ENCODE measurements around the gene FLT3LG. TPM values are rescaled to one million over a fixed set of nuclear protein-coding genes. Genes with fewer than 3 reads are reported as not detected.
"Not testable (repeated sequence)": the region's sequence is repeated elsewhere in the genome, so short reads cannot be mapped to it uniquely, and the experiment has no call there.

Gene FLT3LG
- total RNA-seq, 3 donors from 2014 or later = 3.3 to 14.8 (median 7.8) TPM

DNA sequence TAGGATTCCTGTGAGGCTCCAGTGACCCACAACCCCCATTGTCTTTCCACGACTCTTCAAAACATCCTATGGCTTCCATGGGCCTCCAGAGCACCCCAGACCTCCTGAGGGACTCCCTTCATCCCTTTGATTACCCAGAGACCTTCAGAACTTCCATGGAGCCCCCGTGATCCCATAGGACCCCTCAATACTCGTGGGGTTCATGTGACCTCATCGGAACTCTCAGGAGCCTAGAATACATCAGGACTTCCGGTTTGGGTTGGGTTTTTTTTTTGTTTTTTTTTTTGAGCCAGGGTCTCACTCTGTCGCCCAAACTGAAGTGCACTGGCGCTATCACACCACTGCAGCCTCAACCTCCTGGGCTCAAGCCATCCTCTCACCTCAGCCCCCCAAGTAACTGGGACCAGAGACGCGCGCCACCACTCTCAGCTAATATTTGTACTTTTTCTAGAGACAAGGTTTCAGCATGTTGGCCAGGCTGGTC, 20.2 kb upstream of the FLT3LG start:
- Histone ChIP-seq H3K9me3 (no peaks in the 10 kb centered on the region), H3K4me3 (peak overlapping the region; percentile 36), H3K4me1 (ENCODE audit: low read depth) (peaks cover 18% of the 10 kb centered on the region), H3K36me3 (ENCODE audit: low read depth) (peaks cover 5% of the 10 kb centered on the region)
- ATAC-seq = no peak
- DNase-seq = no peak
- intact Hi-C loops (cut with DNase I, micrococcal nuclease) = no loop called here
- TF ChIP-seq, protein P1, sequence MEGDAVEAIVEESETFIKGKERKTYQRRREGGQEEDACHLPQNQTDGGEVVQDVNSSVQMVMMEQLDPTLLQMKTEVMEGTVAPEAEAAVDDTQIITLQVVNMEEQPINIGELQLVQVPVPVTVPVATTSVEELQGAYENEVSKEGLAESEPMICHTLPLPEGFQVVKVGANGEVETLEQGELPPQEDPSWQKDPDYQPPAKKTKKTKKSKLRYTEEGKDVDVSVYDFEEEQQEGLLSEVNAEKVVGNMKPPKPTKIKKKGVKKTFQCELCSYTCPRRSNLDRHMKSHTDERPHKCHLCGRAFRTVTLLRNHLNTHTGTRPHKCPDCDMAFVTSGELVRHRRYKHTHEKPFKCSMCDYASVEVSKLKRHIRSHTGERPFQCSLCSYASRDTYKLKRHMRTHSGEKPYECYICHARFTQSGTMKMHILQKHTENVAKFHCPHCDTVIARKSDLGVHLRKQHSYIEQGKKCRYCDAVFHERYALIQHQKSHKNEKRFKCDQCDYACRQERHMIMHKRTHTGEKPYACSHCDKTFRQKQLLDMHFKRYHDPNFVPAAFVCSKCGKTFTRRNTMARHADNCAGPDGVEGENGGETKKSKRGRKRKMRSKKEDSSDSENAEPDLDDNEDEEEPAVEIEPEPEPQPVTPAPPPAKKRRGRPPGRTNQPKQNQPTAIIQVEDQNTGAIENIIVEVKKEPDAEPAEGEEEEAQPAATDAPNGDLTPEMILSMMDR (IDR thresholded peaks at IDR 0.05) = no peak

- Histone ChIP-seq H3K4me1 (ENCODE audit: low read depth) (peaks cover 15% of the 10 kb centered on the region), H3K4me3 (no peak overlapping the region), H3K36me3 (ENCODE audit: low read depth) (peaks cover 5% of the 10 kb centered on the region), H3K9me3 (no peaks in the 10 kb centered on the region)
- TF ChIP-seq, protein P1 (IDR thresholded peaks at IDR 0.05) = no peak
- ATAC-seq (no peak), DNase-seq (no peak)
- intact Hi-C loops (cut with DNase I, micrococcal nuclease) = no loop called here
These were observed 18.2 kb upstream of the FLT3LG start for GRCh38 chr19:49455773-49456172.

DNA sequence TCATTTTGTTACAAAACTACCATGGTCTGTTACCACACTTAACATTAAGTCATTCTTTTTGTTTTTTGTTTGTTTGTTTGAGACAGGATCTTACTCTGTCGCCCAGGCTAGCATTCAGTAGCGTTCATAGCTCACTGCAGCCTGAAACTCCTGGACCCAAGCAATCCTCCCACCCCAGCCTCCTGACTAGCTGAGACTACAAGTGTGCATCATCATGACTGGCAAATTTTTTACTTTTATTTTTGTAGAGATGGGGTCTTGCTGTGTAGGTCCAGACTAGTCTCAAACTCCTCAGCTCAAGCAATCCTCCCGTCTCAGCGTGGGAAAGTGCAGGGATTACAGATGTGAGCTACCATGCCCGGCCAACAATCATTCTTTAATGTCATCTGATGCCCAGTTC, 17.7 kb upstream of the FLT3LG start:
- H3K36me3 ChIP-seq (ENCODE audit: low read depth) = peaks cover 5% of the 10 kb centered on the region
- no peaks in the 10 kb centered on the region for H3K9me3 ChIP-seq
- TF ChIP-seq, protein P1 (IDR thresholded peaks at IDR 0.05) = no peak
- DNase-seq = no peak
- H3K4me3 ChIP-seq = no peak overlapping the region
- H3K4me1 ChIP-seq (ENCODE audit: low read depth) = peaks cover 15% of the 10 kb centered on the region
- intact Hi-C loops (cut with DNase I, micrococcal nuclease) = no loop called here
- no peak for ATAC-seq

GRCh38 chr19:49458567-49458903, 15.5 kb upstream of the FLT3LG start:
- DNase-seq = no peak
- intact Hi-C loops (cut with DNase I, micrococcal nuclease) = no loop called here
- TF ChIP-seq, protein P1 (IDR thresholded peaks at IDR 0.05) = no peak
- Histone ChIP-seq H3K36me3 (ENCODE audit: low read depth) (no peaks in the 10 kb centered on the region), H3K4me3 (no peak overlapping the region), H3K4me1 (ENCODE audit: low read depth) (peaks cover 10% of the 10 kb centered on the region), H3K9me3 (no peaks in the 10 kb centered on the region)
- peak; percentile 17 for ATAC-seq

DNA sequence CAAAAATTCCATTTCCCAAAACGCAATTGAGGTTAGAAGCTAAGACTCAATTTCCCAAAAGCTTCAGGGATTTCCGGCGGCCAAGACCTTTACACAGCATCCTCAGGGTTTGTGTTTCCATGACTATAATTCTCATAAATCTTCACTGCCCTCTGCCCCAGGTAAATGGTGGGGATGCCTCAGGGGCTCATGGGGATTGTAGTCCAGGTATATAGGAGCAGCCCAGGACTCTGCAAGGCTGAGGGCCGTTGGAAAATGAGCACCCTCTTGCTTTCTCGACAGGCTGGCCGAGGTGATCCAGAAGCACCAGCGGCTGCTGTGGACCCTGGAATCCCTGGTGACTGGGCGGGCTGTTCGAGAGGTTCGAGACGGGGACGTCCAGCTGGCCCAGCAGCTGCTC, 14.6 kb upstream of the FLT3LG start:
- Histone ChIP-seq H3K4me1 (ENCODE audit: low read depth) (peaks cover 7% of the 10 kb centered on the region), H3K4me3 (no peak overlapping the region), H3K9me3 (no peaks in the 10 kb centered on the region), H3K36me3 (ENCODE audit: low read depth) (no peaks in the 10 kb centered on the region)
- no peak for ATAC-seq
- intact Hi-C loops (cut with DNase I, micrococcal nuclease) = no loop called here
- DNase-seq = no peak
- TF ChIP-seq, protein P1 (IDR thresholded peaks at IDR 0.05) = no peak

DNA sequence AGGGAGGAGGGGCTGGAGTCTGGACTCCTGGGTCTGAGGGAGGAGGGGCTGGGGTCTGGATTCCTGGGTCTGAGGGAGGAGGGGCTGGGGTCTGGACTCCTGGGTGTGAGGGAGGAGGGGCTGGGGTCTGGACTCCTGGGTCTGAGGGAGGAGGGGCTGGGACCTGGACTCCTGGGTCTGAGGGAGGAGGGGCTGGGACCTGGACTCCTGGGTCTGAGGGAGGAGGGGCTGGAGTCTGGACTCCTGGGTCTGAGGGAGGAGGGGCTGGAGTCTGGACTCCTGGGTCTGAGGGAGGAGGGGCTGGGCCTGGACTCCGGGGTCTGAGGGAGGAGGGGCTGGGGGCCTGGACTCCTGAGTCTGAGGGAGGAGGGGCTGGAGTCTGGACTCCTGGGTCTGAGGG, 12.9 kb upstream of the FLT3LG start:
- H3K4me3 ChIP-seq; intact Hi-C loops (cut with DNase I, micrococcal nuclease); H3K4me1 ChIP-seq (ENCODE audit: low read depth); H3K9me3 ChIP-seq; DNase-seq; ATAC-seq; H3K36me3 ChIP-seq (ENCODE audit: low read depth): not testable (repeated sequence)
